Fibroblast of peridontal ligament (primary cell): ENCODE measurements around the gene PPM1H.

ENCODE experiments used
- DNase-seq: peaks from one replicate; pipeline ENCODE4 v3.0.0-alpha.2; 2010; ENCODE audit errors: extremely low read depth

Gene PPM1H

GRCh38 chr12:62654326-62655241 lies 280.4 kb downstream of the PPM1H start:
- no peak for DNase-seq

- no peak for DNase-seq
Measured at GRCh38 chr12:62653740-62654139, 281.2 kb downstream of the PPM1H start.

GRCh38 chr12:62653304-62653703 lies 281.6 kb downstream of the PPM1H start:
- no peak for DNase-seq

- DNase-seq: no peak
Measured at GRCh38 chr12:62651138-62651537, 283.8 kb downstream of the PPM1H start.

- no peak for DNase-seq
Measured at GRCh38 chr12:62649412-62650138, 285.4 kb downstream of the PPM1H start.

GRCh38 chr12:62647586-62647985 lies 287.4 kb downstream of the PPM1H start:
- DNase-seq: no peak

- no peak for DNase-seq
Measured at GRCh38 chr12:62646566-62646965, 288.4 kb downstream of the PPM1H start.

- no peak for DNase-seq
Measured at GRCh38 chr12:62643486-62643885, 291.5 kb downstream of the PPM1H start.

- no peak for DNase-seq
Measured at GRCh38 chr12:62642486-62642885, 292.5 kb downstream of the PPM1H start.

- DNase-seq: no peak
Measured at GRCh38 chr12:62640910-62641448, 294.0 kb downstream of the PPM1H start.

GRCh38 chr12:62637679-62638078 lies 297.3 kb downstream of the PPM1H start:
- DNase-seq: no peak

GRCh38 chr12:62635649-62636048 lies 299.3 kb downstream of the PPM1H start:
- DNase-seq: no peak

GRCh38 chr12:62632411-62632918 lies 302.5 kb downstream of the PPM1H start:
- DNase-seq: peak; percentile 60

GRCh38 chr12:62631471-62632410 lies 303.2 kb downstream of the PPM1H start:
- DNase-seq: peak; percentile 93

GRCh38 chr12:62629971-62630739 lies 304.8 kb downstream of the PPM1H start:
- no peak for DNase-seq

- DNase-seq: no peak
Measured at GRCh38 chr12:62629413-62629812, 305.5 kb downstream of the PPM1H start.

GRCh38 chr12:62627181-62627580 lies 307.8 kb downstream of the PPM1H start:
- DNase-seq: no peak

- DNase-seq: peak; percentile 78
Measured at GRCh38 chr12:62625228-62625627, 309.7 kb downstream of the PPM1H start.

GRCh38 chr12:62622177-62622576 lies 312.8 kb downstream of the PPM1H start:
- DNase-seq: no peak

- DNase-seq: no peak
Measured at GRCh38 chr12:62621101-62621638, 313.8 kb downstream of the PPM1H start.
